Uterus (tissue), 2 donors: ENCODE measurements around the gene TST.

Experiments used
- CTCF ChIP-seq, 4 experiments: fragments of 200-600 bp in 2 of 4; fragments of 450-650 bp in 2 of 4; sonication (generic) in 2 of 4; IDR thresholded peaks; one replicate each; pipeline ENCODE4 v1.5.1; 2016 to 2019; ENCODE audit warnings: antibody characterized with exemption in 4 of 4, mild to moderate bottlenecking in 2 of 4, moderate library complexity in 1 of 4
- POLR2A ChIP-seq, 2 donors: fragments of 450-650 bp; IDR thresholded peaks; one replicate each; pipeline ENCODE4 v1.6.1; 2016; ENCODE audit warnings: antibody characterized with exemption in 2 of 2, mild to moderate bottlenecking in 1 of 2, moderate library complexity in 1 of 2

GRCh38 chr22:37021710-37022482, 2.6 kb upstream of the TST start:
- TF ChIP-seq CTCF (IDR thresholded peaks at IDR 0.05) (peak; percentile 35 to 65 (median 42)), POLR2A (IDR thresholded peaks at IDR 0.05) (no peak)
